Subcutaneous abdominal adipose tissue (tissue), 5 donors: ENCODE results near the gene TTC22.

Source experiments
- H3K27ac ChIP-seq: one replicate; pipeline ENCODE4 v1.7.0; 2013; ENCODE audit warnings: low read depth, mild to moderate bottlenecking, inconsistent platforms, low read length, moderate library complexity
- H3K27me3 ChIP-seq, 5 donors: one replicate each; pipeline ENCODE4 v1.7.0; 2013; ENCODE audit warnings: low read length in 5 of 5, inconsistent platforms in 1 of 5; ENCODE audit not compliant: control insufficient read depth in 5 of 5, insufficient read depth in 4 of 5
- H3K36me3 ChIP-seq, 5 donors: one replicate each; pipeline ENCODE4 v1.7.0; 2013; ENCODE audit warnings: low read length in 5 of 5; ENCODE audit not compliant: control insufficient read depth in 5 of 5, insufficient read depth in 5 of 5
- H3K4me1 ChIP-seq, 5 donors: one replicate each; pipeline ENCODE4 v1.7.0; 2013; ENCODE audit warnings: low read length in 5 of 5, mild to moderate bottlenecking in 3 of 5, moderate library complexity in 1 of 5; ENCODE audit not compliant: control insufficient read depth in 5 of 5, insufficient read depth in 5 of 5
- H3K4me3 ChIP-seq, 5 donors: one replicate each; pipeline ENCODE4 v1.7.0; 2013; ENCODE audit warnings: low read length in 5 of 5, low read depth in 1 of 5
- H3K9ac ChIP-seq, 5 donors: one replicate each; pipeline ENCODE4 v1.7.0; 2013; ENCODE audit warnings: low read length in 5 of 5, mild to moderate bottlenecking in 4 of 5, moderate library complexity in 3 of 5
- H3K9me3 ChIP-seq, 5 donors: one replicate each; pipeline ENCODE4 v1.7.0; 2013; ENCODE audit warnings: low read length in 5 of 5; ENCODE audit not compliant: control insufficient read depth in 5 of 5
- donor health status: healthy.
- donor health status: healthy.
- donor health status: healthy.
- donor health status: healthy.
- donor health status: healthy.

TTC22 gene

GRCh38 chr1:54798769-54799641 lies 2.1 kb downstream of the TTC22 start:
- H3K27me3 ChIP-seq = peaks cover 18 to 29% (median 24%) of the 10 kb centered on the region in 5 donors
- H3K4me3 ChIP-seq = no peak overlapping the region
- no peak overlapping the region for H3K27ac ChIP-seq
- no peak overlapping the region for H3K9ac ChIP-seq
- peaks cover 0 to 14% (median 11%) of the 10 kb centered on the region in 5 donors for H3K4me1 ChIP-seq
- H3K9me3 ChIP-seq = no peaks in the 10 kb centered on the region
- H3K36me3 ChIP-seq = no peaks in the 10 kb centered on the region

- Histone ChIP-seq H3K36me3 (no peaks in the 10 kb centered on the region), H3K4me1 (peaks cover 0 to 14% (median 11%) of the 10 kb centered on the region in 5 donors), H3K9me3 (no peaks in the 10 kb centered on the region), H3K27me3 (peaks cover 18 to 28% (median 24%) of the 10 kb centered on the region in 5 donors), H3K9ac (no peak overlapping the region), H3K27ac (no peak overlapping the region), H3K4me3 (no peak overlapping the region)
Observed at GRCh38 chr1:54798206-54798605, 2.9 kb downstream of the TTC22 start.

- H3K4me3 ChIP-seq = no peak overlapping the region
- H3K9ac ChIP-seq = no peak overlapping the region
Observed at GRCh38 chr1:54796902-54797301, 4.2 kb downstream of the TTC22 start.

GRCh38 chr1:54795841-54796468 lies 5.2 kb downstream of the TTC22 start:
- no peak overlapping the region for H3K9ac ChIP-seq

More at GRCh38 chr1:54796902-54797301, 4.2 kb downstream of the TTC22 start:
- Histone ChIP-seq H3K9me3 (peaks cover 0 to 4% (median 3%) of the 10 kb centered on the region in 5 donors), H3K27me3 (peaks cover 18 to 28% (median 21%) of the 10 kb centered on the region in 5 donors), H3K36me3 (no peaks in the 10 kb centered on the region), H3K4me1 (peaks cover 0 to 14% (median 11%) of the 10 kb centered on the region in 5 donors), H3K27ac (no peak overlapping the region)

GRCh38 chr1:54795356-54795665 lies 5.8 kb downstream of the TTC22 start:
- peaks cover 5 to 12% (median 6%) of the 10 kb centered on the region in 5 donors for H3K27me3 ChIP-seq
- no peak overlapping the region for H3K4me3 ChIP-seq
- H3K36me3 ChIP-seq = no peaks in the 10 kb centered on the region
- peaks cover 0 to 9% (median 6%) of the 10 kb centered on the region in 5 donors for H3K9me3 ChIP-seq
- peaks cover 0 to under 1% (median 0%) of the 10 kb centered on the region in 5 donors for H3K4me1 ChIP-seq
- no peak overlapping the region for H3K27ac ChIP-seq
- H3K9ac ChIP-seq = no peak overlapping the region

More at GRCh38 chr1:54795841-54796468, 5.2 kb downstream of the TTC22 start:
- Histone ChIP-seq H3K27ac (no peak overlapping the region), H3K4me1 (peaks cover 0 to 7% (median 5%) of the 10 kb centered on the region in 5 donors), H3K27me3 (peaks cover 11 to 19% (median 12%) of the 10 kb centered on the region in 5 donors), H3K9me3 (peaks cover 0 to 9% (median 6%) of the 10 kb centered on the region in 5 donors), H3K4me3 (no peak overlapping the region), H3K36me3 (no peaks in the 10 kb centered on the region)

- no peak overlapping the region for H3K9ac ChIP-seq
- H3K27me3 ChIP-seq = peaks cover 0 to 6% (median 3%) of the 10 kb centered on the region in 5 donors
- no peak overlapping the region for H3K4me3 ChIP-seq
- H3K36me3 ChIP-seq = no peaks in the 10 kb centered on the region
- peaks cover 0 to 9% (median 6%) of the 10 kb centered on the region in 5 donors for H3K9me3 ChIP-seq
- no peaks in the 10 kb centered on the region for H3K4me1 ChIP-seq
- H3K27ac ChIP-seq = no peak overlapping the region
Observed at GRCh38 chr1:54794451-54795355, 6.4 kb downstream of the TTC22 start.

GRCh38 chr1:54792686-54793282 lies 8.3 kb downstream of the TTC22 start:
- Histone ChIP-seq H3K9ac (no peak overlapping the region), H3K36me3 (no peaks in the 10 kb centered on the region), H3K4me1 (no peaks in the 10 kb centered on the region), H3K4me3 (no peak overlapping the region), H3K27me3 (peaks cover 0 to 10% (median 6%) of the 10 kb centered on the region in 5 donors), H3K9me3 (peaks cover 0 to 9% (median 6%) of the 10 kb centered on the region in 5 donors), H3K27ac (no peak overlapping the region)

- Histone ChIP-seq H3K4me1 (no peaks in the 10 kb centered on the region), H3K4me3 (no peak overlapping the region), H3K9ac (no peak overlapping the region), H3K9me3 (peaks cover 0 to 9% (median 6%) of the 10 kb centered on the region in 5 donors), H3K27me3 (peaks cover under 1 to 13% (median 9%) of the 10 kb centered on the region in 5 donors), H3K36me3 (no peaks in the 10 kb centered on the region), H3K27ac (no peak overlapping the region)
Observed at GRCh38 chr1:54791880-54792522, 9.1 kb downstream of the TTC22 start.

GRCh38 chr1:54788459-54788858 lies 12.7 kb downstream of the TTC22 start:
- Histone ChIP-seq H3K36me3 (no peaks in the 10 kb centered on the region), H3K27me3 (peaks cover 3 to 15% (median 9%) of the 10 kb centered on the region in 5 donors), H3K4me3 (no peak overlapping the region), H3K4me1 (no peaks in the 10 kb centered on the region), H3K9ac (no peak overlapping the region), H3K9me3 (peaks cover 0 to 9% (median 6%) of the 10 kb centered on the region in 5 donors), H3K27ac (no peak overlapping the region)
